HEK293T (cell line): ENCODE data around the gene RAPGEF1.

Source experiments
- FOXA1 ChIP-seq: fragments of 450-650 bp; IDR thresholded peaks from 2 replicates; pipeline ENCODE4 v1.6.1; 2016; ENCODE audit warnings: mild to moderate bottlenecking
- FOXM1 ChIP-seq: fragments of 450-650 bp; IDR thresholded peaks from 2 replicates; pipeline ENCODE4 v1.6.1; 2017; ENCODE audit warnings: mild to moderate bottlenecking, borderline replicate concordance
- TF ChIP-seq, protein P1 (sequence below): fragments of 450-650 bp; IDR thresholded peaks from 2 replicates; pipeline ENCODE4 v1.6.1; 2016

DNA sequence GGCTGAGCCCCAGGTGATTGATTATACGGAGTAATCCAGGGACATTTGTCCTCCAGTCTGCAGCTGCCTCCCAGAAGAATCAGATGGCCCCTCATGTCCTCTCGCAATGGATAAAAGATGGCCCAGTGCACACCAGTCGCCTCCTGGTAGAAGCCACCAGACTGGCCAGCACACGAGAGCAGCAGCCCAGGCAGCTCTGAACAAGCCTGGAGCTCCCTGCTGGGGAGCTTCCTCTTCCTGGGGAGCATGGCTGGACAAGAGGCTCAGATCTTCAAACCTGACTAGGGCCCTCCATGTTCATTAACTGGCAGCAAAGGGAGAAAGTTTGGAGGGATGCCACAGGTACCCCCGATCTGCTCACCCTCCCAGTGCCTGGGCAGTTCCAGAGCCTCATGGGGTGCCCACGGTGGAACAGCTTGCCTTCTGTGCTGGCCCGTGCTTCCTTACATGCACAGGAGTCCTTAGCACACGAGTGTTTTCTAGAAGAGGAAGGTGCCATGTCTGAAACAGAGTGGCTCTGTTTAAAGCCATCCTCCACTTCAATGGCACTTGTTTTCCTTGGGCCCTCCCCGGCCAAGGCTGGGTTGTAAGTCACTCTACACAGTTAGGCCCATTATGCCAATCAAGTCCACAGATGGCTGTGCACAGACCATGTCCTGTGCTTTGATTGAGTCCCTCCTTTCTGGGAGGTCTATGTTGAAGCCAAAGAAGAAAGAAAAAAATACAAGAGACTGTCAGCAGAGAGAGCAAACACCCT lies 118.9 kb downstream of the RAPGEF1 start:
- TF ChIP-seq FOXM1: no peak
- no peak for TF ChIP-seq FOXA1
- TF ChIP-seq, protein P1, sequence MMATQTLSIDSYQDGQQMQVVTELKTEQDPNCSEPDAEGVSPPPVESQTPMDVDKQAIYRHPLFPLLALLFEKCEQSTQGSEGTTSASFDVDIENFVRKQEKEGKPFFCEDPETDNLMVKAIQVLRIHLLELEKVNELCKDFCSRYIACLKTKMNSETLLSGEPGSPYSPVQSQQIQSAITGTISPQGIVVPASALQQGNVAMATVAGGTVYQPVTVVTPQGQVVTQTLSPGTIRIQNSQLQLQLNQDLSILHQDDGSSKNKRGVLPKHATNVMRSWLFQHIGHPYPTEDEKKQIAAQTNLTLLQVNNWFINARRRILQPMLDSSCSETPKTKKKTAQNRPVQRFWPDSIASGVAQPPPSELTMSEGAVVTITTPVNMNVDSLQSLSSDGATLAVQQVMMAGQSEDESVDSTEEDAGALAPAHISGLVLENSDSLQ: no peak
